ENCODE results near the gene ENPEP.

ENPEP gene

GRCh38 chr4:110492522-110492921 is 16.6 kb downstream of the ENPEP start:
- Mint-ChIP-seq H3K4me1 (ENCODE audit: low read depth in 2 of 2) (no peaks in the 10 kb centered on the region), H3K27me3 (peaks cover 8 to 30% of the 10 kb centered on the region in 2 donors), H3K4me3 (no peak overlapping the region), H3K9me3 (no peaks in the 10 kb centered on the region), H3K36me3 (ENCODE audit: insufficient read depth) (no peaks in the 10 kb centered on the region), H3K27ac (no peak overlapping the region)
- ATAC-seq (replicated peaks) = no peak
- DNase-seq = no peak

GRCh38 chr4:110493520-110493919 is 17.6 kb downstream of the ENPEP start:
- no peak for ATAC-seq (replicated peaks)
- no peak overlapping the region for H3K4me3 Mint-ChIP-seq
- no peak overlapping the region for H3K27ac Mint-ChIP-seq
- no peaks in the 10 kb centered on the region for H3K4me1 Mint-ChIP-seq (ENCODE audit: low read depth in 2 of 2)
- DNase-seq = no peak
- H3K36me3 Mint-ChIP-seq (ENCODE audit: insufficient read depth) = no peaks in the 10 kb centered on the region
- H3K27me3 Mint-ChIP-seq = peaks cover 15 to 30% of the 10 kb centered on the region in 2 donors
- H3K9me3 Mint-ChIP-seq = no peaks in the 10 kb centered on the region

GRCh38 chr4:110498420-110498819 is 22.5 kb downstream of the ENPEP start:
- Mint-ChIP-seq H3K27me3 (peaks cover 26 to 48% of the 10 kb centered on the region in 2 donors), H3K4me1 (ENCODE audit: low read depth in 2 of 2) (no peaks in the 10 kb centered on the region), H3K9me3 (no peaks in the 10 kb centered on the region), H3K27ac (no peak overlapping the region), H3K4me3 (no peak overlapping the region), H3K36me3 (ENCODE audit: insufficient read depth) (no peaks in the 10 kb centered on the region)
- DNase-seq (no peak), ATAC-seq (replicated peaks) (no peak)

DNA sequence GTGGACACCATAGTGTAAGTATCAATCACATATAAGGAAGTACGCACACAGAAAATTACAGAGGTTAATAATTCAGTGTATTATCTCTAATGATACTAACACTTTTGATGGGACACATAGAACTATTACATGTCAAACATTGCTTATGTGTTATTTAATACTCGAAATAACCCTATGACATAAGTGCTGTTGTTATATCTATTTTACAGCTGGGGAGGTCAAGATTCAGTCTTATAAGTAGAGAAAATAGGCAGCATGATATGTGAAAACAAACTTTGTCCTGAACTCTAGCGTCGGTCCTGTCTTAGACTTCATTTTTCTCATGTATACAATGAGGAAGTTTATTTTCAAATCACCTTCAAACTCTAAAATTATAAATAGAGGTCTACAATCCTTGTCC is 23.2 kb downstream of the ENPEP start:
- ATAC-seq (replicated peaks) (no peak), DNase-seq (no peak)
- H3K4me3 Mint-ChIP-seq = no peak overlapping the region
- H3K4me1 Mint-ChIP-seq (ENCODE audit: low read depth in 2 of 2) = no peaks in the 10 kb centered on the region
- H3K27me3 Mint-ChIP-seq = peaks cover 31 to 48% of the 10 kb centered on the region in 2 donors
- H3K9me3 Mint-ChIP-seq = no peaks in the 10 kb centered on the region
- no peaks in the 10 kb centered on the region for H3K36me3 Mint-ChIP-seq (ENCODE audit: insufficient read depth)
- no peak overlapping the region for H3K27ac Mint-ChIP-seq

- H3K4me3 Mint-ChIP-seq = no peak overlapping the region
- H3K27ac Mint-ChIP-seq = no peak overlapping the region
- DNase-seq = no peak
- no peak for ATAC-seq (replicated peaks)
- no peaks in the 10 kb centered on the region for H3K36me3 Mint-ChIP-seq (ENCODE audit: insufficient read depth)
- no peaks in the 10 kb centered on the region for H3K9me3 Mint-ChIP-seq
- no peaks in the 10 kb centered on the region for H3K4me1 Mint-ChIP-seq (ENCODE audit: low read depth in 2 of 2)
- H3K27me3 Mint-ChIP-seq = peaks cover 24 to 29% of the 10 kb centered on the region in 2 donors
These were observed 25.9 kb downstream of the ENPEP start for GRCh38 chr4:110501826-110502225.

DNA sequence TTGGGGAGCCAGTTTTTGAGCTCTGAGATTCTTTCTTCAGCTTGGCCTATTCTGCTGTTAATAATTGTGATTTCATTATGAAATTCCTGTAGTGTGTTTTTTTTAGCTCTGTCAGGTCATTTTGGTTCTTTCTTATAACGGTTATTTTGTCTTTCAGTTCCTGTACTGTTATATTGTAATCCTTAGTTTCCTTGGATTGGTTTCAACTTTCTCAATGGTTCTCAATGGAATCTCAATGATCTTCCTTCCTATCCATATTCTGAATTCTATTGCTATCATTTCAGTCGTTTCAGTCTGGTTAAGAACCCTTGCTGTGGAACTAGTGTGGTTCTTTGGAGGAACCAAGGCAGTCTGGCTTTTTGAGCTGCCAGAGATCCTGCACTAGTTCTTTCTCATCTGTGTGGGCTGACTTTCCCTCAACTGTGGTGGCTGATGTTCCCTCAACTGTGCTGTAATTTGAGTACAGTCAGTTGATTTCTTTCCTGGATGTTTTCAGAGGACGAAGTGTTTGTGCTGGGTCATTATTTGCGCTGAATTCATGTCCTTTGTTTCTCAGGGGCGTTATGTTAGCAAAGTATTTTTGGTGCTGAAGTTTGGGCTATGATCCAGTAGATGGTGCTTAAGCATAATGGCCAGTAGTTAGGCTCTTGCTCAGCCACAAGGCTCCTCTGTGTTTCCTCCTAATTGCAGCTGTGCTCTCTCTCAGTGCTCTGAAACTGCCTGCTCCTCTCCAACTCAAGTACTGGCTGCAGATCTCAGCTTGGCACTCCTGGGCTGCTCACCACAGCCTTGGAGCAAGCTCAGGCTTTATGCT is 27.5 kb downstream of the ENPEP start:
- Mint-ChIP-seq H3K4me3 (no peak overlapping the region), H3K27me3 (peaks cover 16 to 29% of the 10 kb centered on the region in 2 donors), H3K9me3 (no peaks in the 10 kb centered on the region), H3K27ac (no peak overlapping the region), H3K36me3 (ENCODE audit: insufficient read depth) (no peaks in the 10 kb centered on the region), H3K4me1 (ENCODE audit: low read depth in 2 of 2) (no peaks in the 10 kb centered on the region)
- ATAC-seq (replicated peaks) (no peak), DNase-seq (no peak)

- DNase-seq = no peak
- peaks cover 13 to 25% of the 10 kb centered on the region in 2 donors for H3K27me3 Mint-ChIP-seq
- H3K9me3 Mint-ChIP-seq = no peaks in the 10 kb centered on the region
- no peak overlapping the region for H3K27ac Mint-ChIP-seq
- H3K36me3 Mint-ChIP-seq (ENCODE audit: insufficient read depth) = no peaks in the 10 kb centered on the region
- H3K4me1 Mint-ChIP-seq (ENCODE audit: low read depth in 2 of 2) = no peaks in the 10 kb centered on the region
- no peak overlapping the region for H3K4me3 Mint-ChIP-seq
- no peak for ATAC-seq (replicated peaks)
These were observed 28.1 kb downstream of the ENPEP start for GRCh38 chr4:110504084-110504435.

DNA sequence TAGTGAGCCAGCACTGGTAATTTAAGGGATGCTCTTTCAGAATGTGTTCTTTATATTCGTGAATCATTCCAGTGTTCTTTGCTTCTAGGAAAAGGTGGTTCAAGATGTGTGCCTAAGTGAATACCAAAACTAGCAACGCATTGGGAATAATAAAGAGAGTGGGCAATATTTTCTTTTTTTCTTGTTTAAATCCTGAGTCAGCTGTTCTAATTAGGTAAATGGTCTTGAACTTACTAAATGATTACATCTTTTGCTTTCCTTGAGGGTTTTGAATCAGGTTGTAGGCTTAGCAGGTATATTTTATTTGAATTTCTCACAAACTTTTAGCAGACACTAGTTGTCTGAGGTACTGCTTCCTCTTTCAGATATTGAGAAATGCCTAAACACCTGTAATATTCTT is 29.5 kb downstream of the ENPEP start:
- Mint-ChIP-seq H3K4me1 (ENCODE audit: low read depth in 2 of 2) (no peaks in the 10 kb centered on the region), H3K9me3 (no peaks in the 10 kb centered on the region), H3K27me3 (peaks cover 10 to 21% of the 10 kb centered on the region in 2 donors), H3K4me3 (no peak overlapping the region), H3K27ac (no peak overlapping the region), H3K36me3 (ENCODE audit: insufficient read depth) (no peaks in the 10 kb centered on the region)
- DNase-seq = no peak
- ATAC-seq (replicated peaks) = no peak

DNA sequence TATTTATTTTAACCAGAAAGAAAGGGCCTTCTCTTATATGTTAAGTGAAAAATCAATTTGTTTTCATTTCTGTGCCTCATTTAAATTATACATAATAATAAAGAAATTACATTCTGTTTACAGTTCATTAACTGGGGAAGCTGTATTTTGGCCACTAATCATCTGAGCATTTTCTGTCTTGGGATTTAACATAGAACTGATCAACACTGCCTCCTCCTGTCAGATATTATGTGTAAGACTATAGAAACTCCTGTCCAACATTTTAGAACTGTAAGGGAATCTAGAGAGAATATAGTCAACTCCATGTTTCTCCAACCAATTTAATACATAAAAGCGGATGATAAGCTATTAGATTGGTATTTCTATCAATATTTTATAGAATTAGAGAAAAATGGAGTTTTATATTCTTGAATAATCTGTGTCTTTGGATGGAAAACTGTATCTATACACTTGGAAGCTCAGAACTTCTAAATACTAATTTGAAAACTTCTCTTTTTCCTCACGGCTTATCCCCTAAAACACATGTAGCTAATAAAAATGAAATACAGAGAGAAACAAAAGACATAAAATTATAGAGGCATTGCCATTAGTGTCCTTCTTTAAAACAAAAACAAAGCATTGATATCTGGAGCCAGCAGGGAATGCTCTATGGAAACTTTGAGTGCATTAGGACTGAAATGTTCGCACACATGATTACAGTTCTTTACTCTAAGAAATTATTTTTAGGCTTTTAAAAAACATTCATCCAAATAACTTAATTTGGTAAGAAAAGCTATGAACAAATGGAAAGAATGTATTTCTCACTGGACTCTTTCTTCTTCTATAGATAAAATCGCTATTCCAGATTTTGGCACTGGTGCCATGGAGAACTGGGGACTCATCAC is 33.1 kb downstream of the ENPEP start:
- no peak for ATAC-seq (replicated peaks)
- peaks cover 0 to 4% of the 10 kb centered on the region in 2 donors for H3K27me3 Mint-ChIP-seq

GRCh38 chr4:110510277-110510676 is 34.3 kb downstream of the ENPEP start:
- no peaks in the 10 kb centered on the region for H3K36me3 Mint-ChIP-seq (ENCODE audit: insufficient read depth)
- ATAC-seq (replicated peaks) (no peak), DNase-seq (no peak)
- H3K4me1 Mint-ChIP-seq (ENCODE audit: low read depth in 2 of 2) = peaks cover 0 to 4% of the 10 kb centered on the region in 2 donors
- H3K9me3 Mint-ChIP-seq = no peaks in the 10 kb centered on the region
- H3K27ac Mint-ChIP-seq = no peak overlapping the region
- H3K27me3 Mint-ChIP-seq = no peaks in the 10 kb centered on the region
- H3K4me3 Mint-ChIP-seq = no peak overlapping the region

More for the DNA sequence above, 33.1 kb downstream of the ENPEP start:
- Mint-ChIP-seq H3K36me3 (ENCODE audit: insufficient read depth) (no peaks in the 10 kb centered on the region), H3K4me1 (ENCODE audit: low read depth in 2 of 2) (no peaks in the 10 kb centered on the region), H3K27ac (no peak overlapping the region), H3K9me3 (no peaks in the 10 kb centered on the region), H3K4me3 (no peak overlapping the region)
- DNase-seq = no peak

- H3K27me3 Mint-ChIP-seq = no peaks in the 10 kb centered on the region
- H3K36me3 Mint-ChIP-seq (ENCODE audit: insufficient read depth) = no peaks in the 10 kb centered on the region
- H3K4me3 Mint-ChIP-seq = no peak overlapping the region
- H3K27ac Mint-ChIP-seq = no peak overlapping the region
- H3K9me3 Mint-ChIP-seq = no peaks in the 10 kb centered on the region
- DNase-seq = no peak
- peak; percentile 73 for ATAC-seq (replicated peaks)
- peaks cover 4 to 10% of the 10 kb centered on the region in 2 donors for H3K4me1 Mint-ChIP-seq (ENCODE audit: low read depth in 2 of 2)
These were observed 35.1 kb downstream of the ENPEP start for GRCh38 chr4:110510955-110511544.

DNA sequence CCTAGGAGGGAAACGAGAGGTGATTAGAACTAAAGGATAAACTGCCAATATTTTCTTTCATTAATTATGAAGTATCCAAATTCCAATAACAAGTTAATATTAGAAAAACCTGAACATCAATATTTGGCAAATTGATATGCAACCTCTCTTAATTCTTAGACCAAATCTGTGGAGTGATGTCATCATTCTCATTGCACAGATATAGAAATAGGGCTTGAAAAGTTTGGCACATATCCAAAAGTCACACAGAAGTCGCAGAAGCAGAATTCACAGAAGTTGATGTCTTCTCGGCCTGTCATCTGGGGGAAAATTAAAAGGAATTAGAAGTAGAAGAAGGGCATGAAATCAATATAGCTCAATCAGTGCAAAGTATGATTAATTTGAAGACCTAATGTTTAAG is 36.9 kb downstream of the ENPEP start:
- ATAC-seq (replicated peaks) = no peak
- H3K36me3 Mint-ChIP-seq (ENCODE audit: insufficient read depth) = no peaks in the 10 kb centered on the region
- no peaks in the 10 kb centered on the region for H3K27me3 Mint-ChIP-seq

GRCh38 chr4:110514889-110515479 is 39.0 kb downstream of the ENPEP start:
- H3K4me3 Mint-ChIP-seq = peak overlapping the region; percentile 92
- H3K4me1 Mint-ChIP-seq (ENCODE audit: low read depth in 2 of 2) = peaks cover 5 to 10% of the 10 kb centered on the region in 2 donors
- no peaks in the 10 kb centered on the region for H3K9me3 Mint-ChIP-seq
- H3K27ac Mint-ChIP-seq = no peak overlapping the region
- H3K36me3 Mint-ChIP-seq (ENCODE audit: insufficient read depth) = no peaks in the 10 kb centered on the region
- H3K27me3 Mint-ChIP-seq = no peaks in the 10 kb centered on the region
- DNase-seq (no peak), ATAC-seq (replicated peaks) (peak; percentile 23)

More for the DNA sequence above, 36.9 kb downstream of the ENPEP start:
- Mint-ChIP-seq H3K4me1 (ENCODE audit: low read depth in 2 of 2) (peaks cover 5 to 10% of the 10 kb centered on the region in 2 donors), H3K27ac (no peak overlapping the region), H3K4me3 (no peak overlapping the region), H3K9me3 (no peaks in the 10 kb centered on the region)
- no peak for DNase-seq

Measured in effector memory CD8-positive, alpha-beta T cell (primary cell).